Measurements from ENCODE around the gene SLAMF6.
"Not testable (repeated sequence)": the region's sequence is repeated elsewhere in the genome, so short reads cannot be mapped to it uniquely, and the experiment has no call there.

SLAMF6 gene

GRCh38 chr1:160534823-160535605 lies 12.0 kb upstream of the SLAMF6 start:
- no peak for TF ChIP-seq CTCF (IDR thresholded peaks at IDR 0.05; ENCODE audit: insufficient read depth, missing control alignments)
- DNase-seq (ENCODE audit: insufficient read length, low spot score) (no peak), FAIRE-seq (no peak)

- not testable (repeated sequence) for DNase-seq (ENCODE audit: insufficient read length, low spot score); FAIRE-seq
Measured at GRCh38 chr1:160532557-160532813, 9.4 kb upstream of the SLAMF6 start.

- FAIRE-seq; DNase-seq (ENCODE audit: insufficient read length, low spot score): not testable (repeated sequence)
Measured at GRCh38 chr1:160531809-160532556, 8.9 kb upstream of the SLAMF6 start.

- FAIRE-seq; DNase-seq (ENCODE audit: insufficient read length, low spot score): not testable (repeated sequence)
Measured at GRCh38 chr1:160529401-160529952, 6.4 kb upstream of the SLAMF6 start.

DNA sequence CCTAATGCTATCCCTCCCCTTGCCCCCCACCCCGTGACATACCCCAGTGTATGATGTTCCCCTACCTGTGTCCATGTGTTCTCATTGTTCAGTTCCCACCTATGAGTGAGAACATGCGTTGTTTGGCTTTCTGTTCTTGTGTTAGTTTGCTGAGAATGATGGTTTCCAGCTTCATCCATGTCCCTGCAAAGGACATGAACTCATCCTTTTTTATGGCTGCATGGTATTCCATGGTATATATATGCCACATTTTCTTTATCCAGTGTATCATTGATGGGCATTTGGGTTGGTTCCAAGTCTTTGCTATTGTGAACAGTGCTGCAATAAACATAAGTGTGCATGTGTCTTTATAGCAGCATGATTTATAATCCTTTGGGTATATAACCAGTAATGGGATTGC lies 734 bp upstream of the SLAMF6 start:
- FAIRE-seq; DNase-seq (ENCODE audit: insufficient read length, low spot score): not testable (repeated sequence)

GRCh38 chr1:160522136-160522535 lies 919 bp downstream of the SLAMF6 start:
- DNase-seq (ENCODE audit: insufficient read length, low spot score) = no peak
- no peak for FAIRE-seq
- no peak for TF ChIP-seq CTCF (IDR thresholded peaks at IDR 0.05; ENCODE audit: insufficient read depth, missing control alignments)

DNA sequence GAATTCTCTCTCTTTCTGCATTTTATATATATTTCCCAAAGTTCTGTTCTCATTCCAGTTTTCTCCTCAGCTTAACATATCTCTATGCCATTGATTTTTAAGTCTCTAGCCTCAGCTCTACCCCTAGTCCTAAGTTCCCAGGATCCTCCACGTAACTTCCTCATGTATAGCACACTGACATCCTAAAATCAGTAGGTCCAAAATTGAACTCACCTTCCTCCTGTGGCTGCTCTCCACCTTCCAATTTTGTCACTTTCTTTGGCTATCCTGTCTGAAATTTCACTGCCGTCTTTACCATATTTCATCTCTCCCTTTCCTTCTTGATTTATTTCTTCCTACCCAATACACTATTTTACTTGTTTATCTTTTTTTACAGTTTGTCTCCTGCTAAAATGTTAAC lies 1.5 kb downstream of the SLAMF6 start:
- FAIRE-seq = no peak
- DNase-seq (ENCODE audit: insufficient read length, low spot score) = no peak
- no peak for TF ChIP-seq CTCF (IDR thresholded peaks at IDR 0.05; ENCODE audit: insufficient read depth, missing control alignments)

GRCh38 chr1:160520999-160521398 lies 2.1 kb downstream of the SLAMF6 start:
- FAIRE-seq (no peak), DNase-seq (ENCODE audit: insufficient read length, low spot score) (no peak)
- TF ChIP-seq CTCF (IDR thresholded peaks at IDR 0.05; ENCODE audit: insufficient read depth, missing control alignments) = no peak

DNA sequence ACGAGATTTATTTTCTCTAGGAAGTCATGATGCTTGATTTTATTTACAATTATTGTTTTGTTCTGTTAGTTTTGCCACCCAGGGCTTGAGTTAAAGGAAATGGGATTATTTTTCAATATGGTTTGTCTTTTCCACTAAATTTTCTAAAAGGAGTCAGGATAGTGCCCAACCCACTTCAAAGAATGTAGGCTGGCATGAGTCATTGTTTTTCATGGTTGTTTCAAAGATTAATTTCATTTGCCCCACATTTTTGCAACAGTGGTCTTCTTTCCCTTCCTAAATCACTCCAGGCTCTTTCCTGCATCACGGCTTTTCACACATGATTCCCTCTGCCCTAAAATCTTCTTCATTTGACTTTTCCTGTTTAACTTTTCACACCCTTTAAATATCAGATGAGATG lies 2.5 kb downstream of the SLAMF6 start:
- no peak for TF ChIP-seq CTCF (IDR thresholded peaks at IDR 0.05; ENCODE audit: insufficient read depth, missing control alignments)
- FAIRE-seq (no peak), DNase-seq (ENCODE audit: insufficient read length, low spot score) (no peak)

Data from D721Med (cell line).